Cardiac ventricle fibroblast (primary cell): Measurements from ENCODE around the gene MYH3. TPM values are rescaled to one million over a fixed set of nuclear protein-coding genes. Genes with fewer than 3 reads are reported as not detected.

Experiments
- total RNA-seq: library from RNA; depleted of rRNA; stranded (reverse); fragments of >200 nt; gene quantifications from 2 replicates; pipeline ENCODE4 v1.2.3, GENCODE V29; 2015

MYH3 gene
- 0.24 and 4.0 TPM in 2 replicates for total RNA-seq

DNA sequence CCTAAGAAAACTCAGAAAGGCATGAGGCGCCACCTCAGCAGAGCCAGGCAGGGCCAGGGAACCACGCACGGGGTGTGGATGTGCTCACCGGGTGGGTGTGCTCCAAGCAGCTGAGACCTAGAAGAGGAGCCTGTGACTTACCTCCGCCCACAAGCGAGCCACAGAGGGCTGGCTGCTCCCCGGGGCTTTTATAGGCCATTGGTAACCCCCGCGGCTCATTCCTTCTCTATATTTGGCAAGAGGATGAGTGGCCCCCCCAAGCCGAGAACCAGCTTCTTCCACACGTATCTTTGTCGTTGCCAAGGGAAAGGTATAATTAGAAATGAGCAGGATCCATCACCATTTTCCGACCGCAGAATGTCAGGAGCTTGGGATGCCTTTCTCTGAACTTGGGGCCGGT lies at the start of gene MYH3:
Gene MYH3 (minus strand): TSS at position 162 of the 400 bp plus-strand sequence. CDS start 2,245 bp downstream, outside the sequence.

DNA sequence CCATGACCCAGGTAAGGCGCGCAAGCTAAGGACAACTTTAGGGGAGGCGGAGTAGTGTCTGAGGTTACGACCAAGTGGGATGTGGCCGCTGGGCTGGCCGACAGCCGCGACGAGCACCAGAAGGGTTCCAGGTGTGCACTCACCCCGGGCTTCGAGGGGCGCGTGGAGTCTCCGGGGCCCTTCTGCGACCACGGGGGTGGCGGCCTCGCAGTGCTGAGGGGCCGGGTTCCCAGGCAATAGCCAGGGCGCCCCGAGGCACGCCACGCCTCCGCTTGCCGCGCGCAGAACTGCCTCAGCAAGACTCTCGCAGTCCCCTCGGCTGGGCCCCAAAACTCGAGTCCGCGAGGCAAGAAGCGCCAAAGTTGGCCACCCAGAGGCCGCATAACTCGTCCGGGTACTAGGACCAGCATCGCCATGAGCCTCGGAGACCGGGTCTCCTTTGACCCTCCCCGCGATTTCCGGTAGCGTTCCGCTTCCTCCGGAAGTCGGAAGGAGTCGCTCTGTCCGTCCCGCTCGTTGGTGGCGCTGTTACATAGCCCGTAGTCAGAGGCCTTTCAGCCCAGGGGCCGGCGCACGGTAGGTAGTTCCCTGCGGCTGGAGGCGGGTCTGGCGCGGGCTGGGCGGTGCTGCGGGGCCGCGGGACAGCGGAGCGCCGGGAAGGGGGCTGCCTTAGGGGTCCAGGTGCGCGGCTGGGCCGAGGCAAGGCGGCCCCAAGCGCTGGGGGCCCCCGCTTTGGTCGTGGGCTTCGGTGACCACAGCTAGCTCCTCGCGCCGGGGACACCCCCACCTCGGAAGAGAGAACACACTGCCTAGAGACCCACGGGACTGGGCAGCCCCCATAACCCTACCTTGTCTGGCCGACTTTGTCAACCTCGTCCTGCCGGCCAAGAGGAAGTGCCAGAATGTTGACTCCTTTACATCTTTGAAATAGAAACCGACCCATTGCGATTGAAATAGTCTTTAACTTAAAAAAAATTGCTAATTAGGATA lies 40.3 kb upstream of the MYH3 start, which contains the start of the genes ADPRM and SCO1:
Gene ADPRM (plus strand): TSS at position 503 of the 990 bp plus-strand sequence. CDS start 7,333 bp downstream, outside the sequence.
Gene SCO1 (minus strand): TSS at position 442 of the 990 bp plus-strand sequence. CDS start 26 bp downstream, at position 416.

Other genes with a start within 250 kb of the MYH3 start
- gene MYH8, start 235.4 kb downstream of the MYH3 start, total RNA-seq = not detected in 2 replicates
- gene MYH4, start 187.8 kb downstream of the MYH3 start, total RNA-seq = not detected in 2 replicates
- 0.05 TPM in 1 of 2 replicates, not detected in the other for gene MYH1, start 138.8 kb downstream of the MYH3 start, total RNA-seq
- gene MYH2, start 107.7 kb downstream of the MYH3 start, total RNA-seq = not detected in 2 replicates
- 18.9 and 25.4 TPM in 2 replicates for gene SCO1, start 40.2 kb upstream of the MYH3 start, total RNA-seq
- gene ADPRM, start 40.3 kb upstream of the MYH3 start, total RNA-seq = 6.3 and 11.3 TPM in 2 replicates
- 3.4 and 6.9 TPM in 2 replicates for gene TMEM220, start 72.7 kb upstream of the MYH3 start, total RNA-seq
- not detected in 2 replicates for gene TMEM238L, start 146.8 kb upstream of the MYH3 start, total RNA-seq
- gene PIRT, start 180.8 kb upstream of the MYH3 start, total RNA-seq = not detected in 2 replicates